HG02588 (cell line): ENCODE results near the gene GLCE.

ENCODE experiments used
- ATAC-seq: cut with Tn5 transposase; IDR thresholded peaks from one replicate; pipeline ENCODE4 v1.9.1; 2021; ENCODE audit warnings: mild to moderate bottlenecking, moderate library complexity; ENCODE audit not compliant: unreplicated experiment

The GLCE gene

DNA sequence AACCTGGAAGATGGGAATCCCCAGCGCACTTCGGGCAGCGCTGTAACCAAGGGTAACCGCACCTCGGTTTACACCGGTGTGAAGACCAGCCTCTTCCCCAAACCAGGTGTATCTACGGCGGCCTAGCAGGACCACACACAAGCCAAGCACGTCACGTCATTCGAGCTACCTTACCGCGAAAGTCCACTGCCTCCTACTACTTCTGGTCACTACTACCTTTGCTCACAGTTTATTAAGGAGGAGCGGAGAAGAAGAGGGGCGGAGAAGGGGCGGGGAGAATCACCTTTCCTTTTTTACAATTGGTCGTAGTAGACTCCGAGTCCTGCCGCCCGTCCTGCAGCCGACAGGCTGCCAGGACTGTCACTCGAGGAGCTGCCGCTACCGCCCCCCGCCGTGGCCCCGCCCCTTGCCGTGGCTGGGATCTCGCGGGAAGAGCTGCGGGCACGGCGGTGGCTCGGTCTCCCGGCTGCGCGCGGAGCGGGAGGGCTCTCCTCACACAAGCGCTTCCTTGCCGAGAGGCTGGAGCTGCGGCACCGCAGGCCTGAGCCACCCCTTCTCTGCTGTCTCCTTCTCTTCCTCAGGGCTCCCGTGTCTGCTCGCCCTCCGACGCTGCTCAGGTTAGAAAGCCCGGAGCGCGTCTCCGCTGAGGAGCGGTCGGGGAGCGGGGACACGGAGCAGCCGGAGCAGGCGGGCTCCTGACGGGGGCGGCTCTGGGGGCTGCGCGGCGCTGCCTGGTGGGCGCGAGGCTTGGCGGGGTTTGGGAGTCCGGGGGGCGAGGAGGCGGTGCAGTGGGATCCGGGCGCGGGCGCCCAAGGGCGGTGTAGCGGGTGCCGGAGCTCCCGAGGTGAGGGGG, at the start of gene GLCE:
Gene GLCE, plus strand, starts transcription at position 495 of the 853 bp plus-strand sequence. CDS start 95,172 bp downstream, outside the sequence.
- peak; percentile 92 for ATAC-seq

DNA sequence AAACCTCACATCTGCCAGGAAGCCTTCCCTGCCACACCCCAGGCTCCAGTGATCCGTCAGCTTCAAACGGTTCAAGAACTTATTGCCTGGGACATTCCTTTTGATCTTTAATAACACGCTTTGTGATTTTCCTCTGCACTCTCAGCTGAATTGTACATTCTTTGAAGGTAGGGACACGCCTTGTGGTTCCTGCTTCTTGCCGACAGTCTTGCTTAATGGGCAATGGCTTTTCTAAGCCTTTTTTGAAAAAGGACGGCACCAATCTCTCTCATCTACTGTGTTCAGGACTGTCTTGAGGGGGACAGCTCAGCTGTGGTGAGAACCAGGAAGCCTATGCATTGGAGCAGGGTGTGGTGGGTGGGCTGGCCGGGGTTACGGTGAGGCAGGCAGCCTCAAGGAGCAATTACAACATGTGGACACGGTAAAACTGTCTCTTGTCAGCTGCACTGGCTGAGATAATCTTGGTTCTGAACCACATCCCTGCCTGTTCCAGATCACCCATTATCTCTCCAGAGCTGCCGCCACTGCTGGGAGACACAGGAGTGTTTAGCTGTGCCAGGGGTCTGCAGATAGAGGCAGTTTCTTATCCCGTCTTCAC, 46.0 kb upstream of the GLCE start:
- no peak for ATAC-seq

DNA sequence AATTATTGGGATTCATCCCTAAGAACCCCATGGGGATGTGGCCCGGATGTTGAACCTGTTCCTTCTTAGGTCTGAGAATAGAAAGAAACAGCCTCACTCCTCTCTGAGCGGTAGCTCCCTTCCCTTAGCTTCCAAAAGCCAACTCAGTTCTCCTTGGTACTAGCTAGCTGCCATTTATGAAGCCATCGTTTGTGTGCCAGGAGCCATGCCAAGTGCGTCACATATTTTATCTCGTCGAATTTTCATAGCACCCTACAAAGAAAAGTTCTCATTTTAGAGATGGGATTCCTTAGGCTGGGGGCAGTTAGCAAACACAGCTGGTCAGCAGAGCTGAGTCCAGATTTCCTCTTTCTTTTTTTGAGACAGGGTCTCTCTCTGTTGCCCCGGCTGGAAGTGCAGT, 45.4 kb upstream of the GLCE start:
- ATAC-seq, result no peak

DNA sequence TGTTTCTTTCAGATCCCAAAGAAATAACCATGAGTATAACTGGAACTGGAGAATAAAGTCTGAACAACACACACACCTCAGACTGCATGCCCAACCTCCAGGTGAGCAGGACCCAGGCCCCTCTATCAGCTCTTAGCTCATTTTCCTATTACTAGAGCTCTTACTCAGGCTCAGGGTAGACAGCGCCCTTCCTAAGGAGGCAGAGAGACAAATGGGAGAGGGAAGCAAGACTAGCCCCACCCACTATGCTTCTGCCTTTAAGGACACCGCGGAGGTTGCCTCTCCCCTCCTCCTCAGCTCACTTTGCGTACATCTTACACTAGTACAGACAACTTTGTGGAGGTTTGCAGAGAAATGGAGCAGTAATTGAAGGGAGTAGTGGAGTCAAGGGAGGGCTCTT, 44.0 kb upstream of the GLCE start:
- no peak for ATAC-seq

DNA sequence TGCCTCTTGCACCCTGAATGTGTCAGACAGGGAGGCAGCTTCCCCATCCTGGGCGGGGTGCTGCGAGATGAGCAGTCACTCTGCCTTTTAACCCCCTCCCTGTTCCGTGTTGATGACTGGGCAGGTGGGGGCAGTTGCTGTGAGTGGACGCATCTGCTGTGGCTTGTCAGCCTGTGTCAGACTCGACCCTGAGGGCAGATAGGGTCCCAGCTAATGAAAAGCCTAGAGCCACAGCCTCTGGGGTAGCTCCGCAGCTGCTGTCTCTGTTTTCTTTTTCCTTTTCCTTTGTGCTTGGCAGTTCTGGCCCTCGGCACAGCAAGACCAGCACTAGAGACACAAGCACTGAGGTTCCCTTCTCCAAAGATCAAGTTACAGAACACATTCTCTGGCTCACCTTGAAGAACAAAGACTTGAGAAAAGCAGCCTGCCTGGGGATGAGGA, 43.0 kb upstream of the GLCE start:
- ATAC-seq, result no peak

DNA sequence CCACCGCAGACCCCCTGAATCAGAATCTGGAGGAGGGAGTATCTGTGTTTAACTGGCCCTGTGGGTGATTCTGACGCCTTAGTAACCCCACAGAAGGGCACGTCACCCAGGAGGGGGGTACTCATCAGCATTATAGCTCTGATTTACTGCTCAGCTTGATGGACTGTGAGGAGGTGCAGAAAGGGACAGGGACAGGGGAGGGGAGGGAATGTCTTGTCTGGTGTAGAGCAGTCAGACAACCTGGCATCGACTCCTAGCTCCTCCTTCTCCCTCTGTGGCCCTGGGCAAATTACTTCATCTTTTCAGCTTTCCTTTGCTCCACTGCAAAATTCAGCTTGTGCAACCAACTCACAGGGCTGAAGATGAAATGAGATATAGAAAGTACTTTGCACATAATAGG, 42.3 kb upstream of the GLCE start:
- no peak for ATAC-seq

DNA sequence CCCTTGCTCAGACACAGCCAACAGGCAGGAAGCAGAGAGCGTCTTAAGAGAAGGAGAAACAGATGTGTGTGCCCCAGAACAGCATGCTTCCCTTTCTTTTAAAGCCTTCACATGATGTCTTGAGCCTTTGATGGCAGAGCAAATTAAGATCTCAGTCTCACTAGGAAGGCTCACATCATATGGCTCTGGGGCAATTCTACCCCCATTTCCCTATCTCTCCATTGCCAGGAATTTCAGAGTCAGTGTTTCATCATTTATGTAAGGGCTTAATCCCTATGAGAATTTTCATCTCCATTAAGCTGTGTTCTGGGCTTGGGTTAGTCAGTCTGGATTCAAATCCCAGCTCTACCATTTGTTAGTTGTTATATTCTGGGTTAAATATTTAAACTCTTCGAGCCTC, 41.4 kb upstream of the GLCE start:
- no peak for ATAC-seq

DNA sequence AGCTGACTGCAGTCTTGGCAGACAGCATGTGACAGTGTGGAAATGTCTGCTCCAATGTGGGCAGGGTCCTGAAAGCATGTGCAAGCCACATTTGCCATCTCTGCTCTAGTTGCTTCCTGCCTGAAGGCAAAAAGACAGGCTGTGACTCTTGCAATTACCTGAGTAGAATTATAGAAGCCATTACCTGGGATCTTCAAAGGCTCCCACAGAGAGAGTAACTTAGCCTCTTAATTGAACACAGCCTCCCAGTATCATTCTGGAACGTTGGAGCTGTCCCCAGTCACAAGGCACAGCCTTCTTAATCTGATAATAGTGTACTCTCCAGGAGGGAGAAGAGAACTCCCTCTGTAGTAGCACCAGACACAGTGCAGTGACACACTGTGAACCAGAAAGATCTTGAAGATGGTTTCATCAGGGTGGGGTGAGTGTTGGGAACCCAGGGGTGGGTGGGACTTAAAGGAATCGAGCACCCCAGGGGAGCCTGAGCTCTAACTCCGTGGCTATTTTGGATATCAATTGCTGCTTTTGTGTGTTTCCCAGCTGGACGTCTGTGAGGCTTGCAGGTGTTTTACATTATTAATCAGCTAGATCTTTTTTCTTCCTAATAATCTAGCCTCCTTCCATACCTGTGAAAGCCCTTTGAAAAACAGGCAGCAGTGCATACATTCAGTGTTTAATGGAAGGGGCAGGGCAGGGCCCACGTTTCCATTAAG, 40.6 kb upstream of the GLCE start:
- no peak for ATAC-seq

DNA sequence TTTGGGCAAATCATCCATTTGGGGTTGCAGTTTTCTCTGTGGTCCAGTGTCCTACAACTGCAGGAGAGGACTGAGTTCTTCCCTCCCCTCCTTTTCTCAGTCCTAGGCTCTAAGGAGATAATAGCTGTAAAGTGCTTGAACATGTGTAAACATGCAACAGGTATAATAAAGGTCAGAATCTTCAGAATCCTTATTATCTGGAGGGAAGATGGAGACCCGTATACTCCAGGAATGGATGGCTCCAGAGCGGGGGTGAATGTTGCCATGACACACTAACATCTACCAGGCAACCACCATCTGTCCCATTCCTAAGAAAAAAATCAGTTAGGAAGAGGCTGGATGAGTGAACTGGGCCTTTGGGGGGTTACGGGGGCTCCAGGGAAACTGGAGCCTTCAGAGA, 39.7 kb upstream of the GLCE start:
- no peak for ATAC-seq

DNA sequence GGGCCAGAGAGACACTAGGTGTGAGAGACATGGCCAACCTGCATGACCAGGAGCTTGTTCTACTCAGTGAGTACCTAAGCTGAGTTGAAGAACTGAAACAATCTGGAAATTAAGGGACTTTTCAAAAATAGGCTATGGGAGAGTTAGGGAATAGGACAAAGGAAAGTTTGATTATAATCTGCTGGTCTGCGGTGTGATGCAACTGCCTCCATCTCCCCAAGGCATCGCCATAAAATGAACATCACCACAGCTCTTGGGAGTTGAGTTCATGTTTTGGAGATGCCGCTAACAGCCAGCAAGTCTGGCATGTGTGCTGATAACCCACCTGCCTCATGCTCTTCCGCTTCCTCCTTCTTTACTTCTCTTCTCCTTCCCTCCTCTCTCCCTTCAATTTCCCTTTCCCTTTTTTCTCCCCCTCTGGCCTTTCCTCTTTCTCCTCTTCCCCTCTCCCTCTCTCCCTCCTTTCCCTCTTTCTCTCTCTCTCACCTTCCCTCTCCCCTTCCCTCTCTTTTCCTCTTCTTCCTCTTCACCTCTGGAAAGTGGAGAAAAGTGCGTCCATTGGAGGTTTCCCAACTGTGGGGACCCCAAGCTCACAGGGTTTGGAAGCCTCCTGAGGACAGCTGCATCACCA, 39.1 kb upstream of the GLCE start:
- no peak for ATAC-seq

DNA sequence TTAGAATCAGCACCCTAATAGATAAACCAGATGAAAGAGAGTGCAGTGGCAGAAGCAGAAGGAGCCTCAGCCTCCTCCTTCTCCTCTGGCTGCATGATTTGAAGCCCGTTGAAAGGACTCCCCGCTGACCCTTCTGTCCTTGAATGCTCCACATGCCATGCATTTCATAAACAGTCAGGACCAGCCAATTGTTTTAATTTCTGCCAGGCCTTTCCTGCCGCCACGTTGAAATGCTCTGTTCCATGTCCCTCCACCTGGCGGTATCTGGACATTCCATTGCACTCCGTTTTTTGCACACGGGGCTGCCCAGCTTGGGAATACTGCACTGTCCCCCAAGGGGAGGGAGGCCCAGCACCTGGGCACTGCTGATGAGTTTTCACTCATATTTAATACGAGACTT, 35.2 kb upstream of the GLCE start:
- no peak for ATAC-seq

DNA sequence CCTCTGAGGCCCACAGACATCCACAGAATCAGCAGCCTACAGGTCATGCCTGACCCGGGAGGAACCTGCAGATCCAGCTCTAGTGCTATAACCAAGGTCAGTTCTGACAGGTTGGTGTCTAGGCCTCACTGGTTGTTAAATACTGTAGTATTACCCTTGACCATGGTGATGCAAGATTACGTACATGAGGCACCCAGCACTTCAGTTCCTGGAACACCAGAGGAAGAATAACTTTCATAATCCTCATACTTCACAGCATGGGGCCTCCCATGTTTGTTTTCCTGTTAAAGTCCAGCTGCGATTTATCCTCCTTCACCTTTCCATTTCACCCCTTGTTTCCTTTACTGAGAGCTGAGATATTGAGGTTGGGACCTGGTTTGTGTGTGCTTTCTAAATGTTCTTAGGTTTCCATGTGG, 34.4 kb upstream of the GLCE start:
- no peak for ATAC-seq

DNA sequence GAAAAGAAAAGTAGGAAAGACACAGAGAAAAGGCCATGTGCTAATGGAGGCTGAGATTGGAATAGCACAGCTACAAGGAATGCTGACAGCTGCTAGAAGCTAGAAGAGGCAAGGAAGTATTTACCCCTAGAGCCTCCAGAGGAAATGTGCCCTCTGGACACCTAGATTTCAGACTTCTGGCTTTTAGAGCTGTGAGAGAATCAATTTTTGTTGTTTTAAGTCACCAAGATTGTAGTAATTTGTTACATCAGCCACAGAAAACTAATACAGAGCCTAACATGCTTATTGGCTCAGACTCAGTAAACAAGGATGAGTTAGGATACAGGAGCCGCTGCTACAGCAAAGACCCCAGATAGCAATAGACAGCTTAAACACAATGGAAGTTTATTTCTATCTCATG, 33.1 kb upstream of the GLCE start:
- ATAC-seq, result no peak

DNA sequence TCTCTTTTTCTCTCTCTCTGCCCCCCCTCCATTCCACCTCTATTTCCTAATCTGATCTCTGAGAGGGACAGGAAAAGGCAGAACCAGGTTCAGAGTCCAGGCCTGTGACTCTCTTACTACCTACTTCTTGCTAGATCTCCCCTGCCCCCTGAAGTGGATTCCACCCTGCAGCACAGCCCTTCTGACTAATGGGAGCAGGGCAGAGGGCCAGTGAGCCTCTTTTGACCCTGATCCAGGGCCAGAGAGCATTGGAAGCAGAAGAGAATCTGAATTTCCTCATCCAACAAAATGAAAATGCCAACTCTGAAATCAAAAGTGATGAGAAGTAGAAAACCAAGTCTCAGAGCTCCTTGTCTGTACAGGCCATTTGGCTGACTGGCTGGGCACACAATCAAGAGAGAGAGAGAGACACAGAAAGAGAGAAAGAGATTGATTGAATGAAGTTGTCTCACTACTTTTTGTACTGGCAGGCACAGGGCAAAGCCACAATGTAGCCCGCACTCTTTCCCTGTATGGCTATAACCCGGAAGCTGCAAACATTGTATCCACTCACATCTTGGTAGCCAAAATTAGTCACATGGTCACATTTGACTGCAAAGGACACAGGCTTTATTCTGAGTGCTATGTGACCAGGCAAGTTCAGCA, 31.6 kb upstream of the GLCE start:
- no peak for ATAC-seq

DNA sequence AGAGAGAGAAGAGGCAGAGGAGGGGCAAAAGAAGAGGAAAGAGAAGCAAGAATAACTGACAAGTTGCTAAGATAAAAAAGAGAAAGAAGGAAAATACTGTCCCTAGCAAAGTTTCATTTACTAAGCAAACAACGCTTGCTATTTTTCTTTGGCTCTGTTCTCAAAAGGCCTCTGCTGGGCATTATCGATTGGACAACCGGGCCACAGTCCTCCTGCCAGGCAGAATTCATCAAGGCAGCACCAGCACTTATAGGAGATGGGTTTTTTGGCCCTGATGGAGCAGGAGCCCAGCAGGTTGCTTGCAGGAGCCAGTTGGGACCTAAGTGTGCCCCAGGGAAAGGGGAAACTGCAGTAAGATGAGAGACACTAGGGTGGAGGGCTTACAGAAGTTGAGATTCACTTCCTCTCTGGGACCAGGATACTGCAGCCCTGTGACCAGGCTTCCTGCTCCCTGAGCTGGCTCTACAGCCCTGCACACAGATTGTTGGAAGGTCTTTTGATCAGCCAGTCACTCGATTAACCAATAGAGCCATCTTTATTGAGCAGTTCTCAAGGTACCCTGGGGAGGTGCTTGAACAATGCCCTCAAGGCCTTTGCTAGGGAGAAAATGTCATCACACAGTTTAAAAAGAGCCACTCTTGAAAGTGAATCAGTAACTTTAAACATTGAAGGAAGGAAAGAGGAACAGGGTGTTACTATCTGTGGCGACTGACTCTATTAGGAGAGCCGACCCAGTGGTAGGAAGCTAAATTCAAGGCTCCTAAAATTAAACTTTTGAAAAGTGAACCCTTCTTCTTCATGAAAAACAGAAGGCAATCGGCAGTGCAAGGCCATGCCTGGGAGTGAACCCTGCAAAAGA, 28.8 kb upstream of the GLCE start:
- ATAC-seq, result no peak

DNA sequence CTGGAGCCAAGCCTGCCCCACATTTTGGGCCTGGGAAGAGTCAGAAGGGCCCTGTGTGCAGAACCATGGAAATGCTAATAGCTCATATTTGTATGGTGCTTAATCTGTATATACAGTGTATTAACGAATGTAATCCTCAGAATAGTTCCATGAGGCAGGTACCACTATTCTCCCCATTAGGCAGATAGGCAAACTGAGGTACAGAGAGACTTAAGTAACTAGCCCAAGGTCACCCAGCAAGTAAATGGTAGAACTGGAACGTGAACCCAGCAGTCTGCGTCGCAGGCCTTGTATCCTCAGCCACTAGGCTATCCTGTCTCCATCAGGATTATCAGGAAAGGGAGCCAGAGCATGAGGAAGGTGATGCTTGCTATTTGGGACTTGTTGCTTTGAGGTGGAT, 28.0 kb upstream of the GLCE start:
- no peak for ATAC-seq

DNA sequence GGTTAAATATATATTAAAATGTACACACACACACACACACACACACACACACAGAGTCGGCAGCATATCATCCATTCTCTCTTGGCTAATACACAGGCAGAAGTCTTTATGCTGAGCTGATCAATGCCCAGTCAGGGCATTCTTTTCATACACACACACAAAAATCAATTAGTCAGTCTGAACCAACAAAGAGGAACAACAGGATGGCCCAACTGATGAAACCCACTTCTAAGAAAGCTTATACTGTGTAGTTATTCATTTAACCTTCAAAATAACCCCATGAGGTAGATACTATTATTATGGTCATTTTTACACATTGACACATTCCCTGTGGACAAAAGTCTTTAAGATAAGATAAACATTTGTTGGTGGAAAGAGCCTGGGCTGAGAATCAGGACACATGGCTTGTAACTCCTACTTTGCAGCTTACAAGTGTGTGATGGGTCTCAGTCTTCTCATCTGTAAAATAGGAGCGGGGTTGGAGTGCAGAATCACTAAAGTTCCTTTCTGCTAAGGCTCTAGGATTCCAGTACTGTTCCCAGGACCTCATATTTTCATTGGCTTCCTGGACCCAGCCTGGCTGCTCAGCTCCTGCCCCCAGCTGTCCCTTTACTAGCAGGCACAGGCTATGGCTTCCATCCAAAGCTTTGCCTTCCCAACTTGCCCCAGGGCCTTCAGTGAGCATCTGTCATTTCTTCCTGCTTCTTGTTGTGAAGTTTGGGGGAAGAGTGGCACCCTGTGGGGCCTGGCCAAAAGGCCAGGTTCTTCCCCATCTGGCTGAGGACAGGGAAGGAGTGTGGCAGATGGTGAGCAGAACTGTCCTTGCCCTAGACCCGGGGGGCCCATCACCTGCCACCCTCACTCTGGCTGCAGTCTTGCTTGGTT, 27.2 kb upstream of the GLCE start:
- no peak for ATAC-seq

DNA sequence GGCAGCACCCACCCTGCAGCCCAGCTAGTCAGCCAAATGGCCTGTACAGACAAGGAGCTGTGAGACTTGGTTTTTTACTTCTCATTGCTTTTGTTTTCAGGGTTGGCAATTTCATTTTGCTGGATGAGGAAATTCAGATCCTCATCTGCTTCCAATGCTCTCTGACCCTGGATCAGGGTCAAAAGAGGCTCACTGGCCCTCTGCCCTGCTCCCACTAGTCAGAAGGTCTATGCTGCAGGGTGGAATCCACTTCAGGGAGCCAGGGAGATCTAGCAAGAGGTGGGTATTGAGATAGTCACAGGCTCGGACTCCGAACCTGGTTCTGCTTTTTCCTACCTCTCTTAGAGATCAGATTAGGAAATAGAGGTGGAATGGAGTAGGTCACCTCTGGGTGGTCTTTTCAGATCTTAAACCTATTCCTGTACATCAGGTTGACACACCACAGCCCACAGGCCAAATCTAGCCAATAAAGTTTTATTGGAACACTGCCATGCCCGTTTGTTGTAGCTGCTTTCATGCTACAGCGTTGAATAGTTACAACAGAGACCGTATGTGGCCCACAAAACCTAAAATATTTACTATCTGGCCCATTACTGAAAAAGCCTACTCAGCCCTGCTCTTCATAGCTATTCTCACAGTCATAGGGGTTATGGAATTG, 26.4 kb upstream of the GLCE start:
- no peak for ATAC-seq

DNA sequence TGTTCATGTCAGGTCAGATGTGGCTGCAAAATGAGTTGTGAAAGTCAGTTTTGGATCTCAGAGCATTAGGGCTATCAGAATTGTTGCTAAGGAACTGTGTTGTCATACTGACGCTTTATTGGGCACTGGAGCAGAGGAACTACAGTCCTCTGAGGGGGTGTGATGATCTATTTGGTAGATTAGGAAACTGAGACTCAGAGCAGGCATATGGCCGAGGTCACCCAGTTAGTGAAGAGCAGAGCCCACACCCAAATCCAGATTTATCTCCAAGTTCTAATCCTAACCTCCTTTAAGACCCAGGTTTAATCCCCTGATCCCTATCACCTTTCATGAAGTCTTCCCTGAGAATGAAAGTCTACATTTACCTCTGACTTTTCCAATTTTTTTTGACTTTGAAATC, 25.6 kb upstream of the GLCE start:
- ATAC-seq, result no peak
